Tibial nerve (tissue), 3 donors: ENCODE data around the gene CLSTN1.

Experiments used
- POLR2A ChIP-seq, 2 donors: fragments of 450-650 bp; IDR thresholded peaks; one replicate each; pipeline ENCODE4 v1.6.1; 2017; ENCODE audit warnings: antibody characterized with exemption in 2 of 2, mild to moderate bottlenecking in 2 of 2, moderate library complexity in 2 of 2
- TF ChIP-seq, protein P1 (sequence below), 5 experiments: fragments of 200-600 bp in 3 of 5; fragments of 450-650 bp in 2 of 5; sonication (generic) in 3 of 5; IDR thresholded peaks; one replicate each; pipeline ENCODE4 v1.5.1; 2016 to 2019; ENCODE audit warnings: antibody characterized with exemption in 5 of 5, mild to moderate bottlenecking in 3 of 5, moderate library complexity in 2 of 5

DNA sequence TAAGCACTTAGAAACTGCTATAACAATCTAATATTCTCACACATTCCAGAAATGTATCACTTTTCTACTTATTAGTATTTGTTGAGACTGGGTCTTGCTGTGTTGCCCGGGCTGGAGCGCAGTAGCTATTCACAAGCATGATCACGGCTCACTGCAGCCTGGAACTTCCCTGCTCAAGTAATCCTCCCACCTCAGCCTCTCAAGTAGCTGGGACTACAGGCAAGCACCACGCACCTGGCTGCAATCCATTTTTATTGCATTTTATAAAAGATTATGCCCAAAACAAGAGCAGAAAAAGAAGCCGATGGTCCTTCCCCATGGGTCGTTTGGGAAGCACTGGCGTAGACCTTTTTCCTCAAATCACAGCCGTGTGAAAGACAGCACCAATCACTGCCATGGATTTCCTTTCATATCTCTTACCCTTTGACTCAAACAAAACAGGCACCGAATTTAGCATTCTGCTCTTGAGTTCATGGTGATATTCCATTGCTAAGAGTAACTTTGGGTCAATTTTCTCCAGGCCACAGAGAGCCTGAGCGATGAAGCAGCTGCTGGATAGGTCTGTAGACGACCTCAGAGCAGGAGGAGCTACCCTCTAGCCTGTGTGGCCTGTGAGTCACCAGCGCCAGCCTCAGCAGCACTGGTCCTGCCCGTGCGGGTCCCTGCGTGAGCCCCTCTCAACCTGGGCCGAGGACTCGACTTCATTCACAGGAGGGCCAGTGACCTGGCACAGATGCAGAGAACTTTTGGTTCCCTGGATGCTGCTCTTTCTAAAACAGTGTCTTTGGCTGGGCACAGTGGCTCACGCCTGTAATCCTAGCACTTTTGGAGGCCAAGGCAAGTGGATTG, 91.4 kb downstream of the CLSTN1 start:
- TF ChIP-seq, protein P1, sequence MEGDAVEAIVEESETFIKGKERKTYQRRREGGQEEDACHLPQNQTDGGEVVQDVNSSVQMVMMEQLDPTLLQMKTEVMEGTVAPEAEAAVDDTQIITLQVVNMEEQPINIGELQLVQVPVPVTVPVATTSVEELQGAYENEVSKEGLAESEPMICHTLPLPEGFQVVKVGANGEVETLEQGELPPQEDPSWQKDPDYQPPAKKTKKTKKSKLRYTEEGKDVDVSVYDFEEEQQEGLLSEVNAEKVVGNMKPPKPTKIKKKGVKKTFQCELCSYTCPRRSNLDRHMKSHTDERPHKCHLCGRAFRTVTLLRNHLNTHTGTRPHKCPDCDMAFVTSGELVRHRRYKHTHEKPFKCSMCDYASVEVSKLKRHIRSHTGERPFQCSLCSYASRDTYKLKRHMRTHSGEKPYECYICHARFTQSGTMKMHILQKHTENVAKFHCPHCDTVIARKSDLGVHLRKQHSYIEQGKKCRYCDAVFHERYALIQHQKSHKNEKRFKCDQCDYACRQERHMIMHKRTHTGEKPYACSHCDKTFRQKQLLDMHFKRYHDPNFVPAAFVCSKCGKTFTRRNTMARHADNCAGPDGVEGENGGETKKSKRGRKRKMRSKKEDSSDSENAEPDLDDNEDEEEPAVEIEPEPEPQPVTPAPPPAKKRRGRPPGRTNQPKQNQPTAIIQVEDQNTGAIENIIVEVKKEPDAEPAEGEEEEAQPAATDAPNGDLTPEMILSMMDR (IDR thresholded peaks at IDR 0.05) = no peak
- no peak for TF ChIP-seq POLR2A (IDR thresholded peaks at IDR 0.05)
